Natural killer cell (primary cell): ENCODE results near the gene SH2D5. TPM values are rescaled to one million over a fixed set of nuclear protein-coding genes. Genes with fewer than 3 reads are reported as not detected.

Source experiments
- ATAC-seq, 3 donors: fragments of 150-1000 bp in 2 of 3; fragments of 200-7000 bp in 1 of 3; cut with Tn5 transposase; 1 replicate in 1 of 3; 2 replicates in 2 of 3; pipeline ENCODE4 v1.10.0; 2021; ENCODE audit warnings: mild to moderate bottlenecking in 2 of 3, moderate library complexity in 2 of 3
- DNase-seq, 2 donors: peaks; one replicate each; pipeline versions ENCODE4 v3.0.0 to v3.0.0-alpha.2; 2013 to 2021; ENCODE audit warnings: mixed read lengths in 1 of 2
- H3K27ac ChIP-seq: one replicate; pipeline ENCODE4 v1.5.1; 2013; ENCODE audit warnings: mild to moderate bottlenecking, low read length
- H3K27me3 ChIP-seq: one replicate; pipeline ENCODE4 v1.6.1; 2013; ENCODE audit warnings: low read length; ENCODE audit not compliant: control insufficient read depth, insufficient read depth
- H3K36me3 ChIP-seq: one replicate; pipeline ENCODE4 v1.6.1; 2013; ENCODE audit warnings: low read length; ENCODE audit not compliant: control insufficient read depth, insufficient read depth
- H3K4me1 ChIP-seq: one replicate; pipeline ENCODE4 v1.6.1; 2013; ENCODE audit warnings: low read length; ENCODE audit not compliant: control insufficient read depth, insufficient read depth
- H3K4me3 ChIP-seq: one replicate; pipeline ENCODE4 v1.5.1; 2013; ENCODE audit warnings: low read length
- H3K9me3 ChIP-seq: one replicate; pipeline ENCODE4 v1.6.1; 2013; ENCODE audit warnings: low read length; ENCODE audit not compliant: control insufficient read depth, insufficient read depth
- H3K27ac Mint-ChIP-seq, 2 donors: one replicate each; pipeline ENCODE4 v1.8.0; 2022; ENCODE audit warnings: mild to moderate bottlenecking in 2 of 2, mixed read lengths in 2 of 2, moderate library complexity in 1 of 2
- H3K27me3 Mint-ChIP-seq, 2 donors: one replicate each; pipeline ENCODE4 v1.8.0; 2022; ENCODE audit warnings: low read depth in 2 of 2, mixed read lengths in 2 of 2
- H3K36me3 Mint-ChIP-seq: one replicate; pipeline ENCODE4 v1.8.0; 2022; ENCODE audit warnings: mixed read lengths
- H3K4me1 Mint-ChIP-seq, 2 donors: one replicate each; pipeline ENCODE4 v1.8.0; 2022; ENCODE audit warnings: mixed read lengths in 2 of 2
- H3K4me3 Mint-ChIP-seq: one replicate; pipeline ENCODE4 v1.8.0; 2022; ENCODE audit warnings: mild to moderate bottlenecking, moderate library complexity, mixed read lengths
- H3K9me3 Mint-ChIP-seq, 2 donors: one replicate each; pipeline ENCODE4 v1.8.0; 2022; ENCODE audit warnings: mixed read lengths in 2 of 2
- CTCF ChIP-seq: fragments of 200-600 bp; IDR thresholded peaks from one replicate; pipeline ENCODE4 v1.8.0; 2022; ENCODE audit warnings: antibody characterized with exemption
- WGBS: methylation state at CpG from one replicate; pipeline ENCODE4 v1.1.7; 2013; ENCODE audit warnings: missing lambda C conversion rate; ENCODE audit not compliant: insufficient coverage; 5-methylcytosine and 5-hydroxymethylcytosine counted together
- intact Hi-C: fragments of 100-400 bp; cut with micrococcal nuclease; formaldehyde crosslinking; loops from one replicate; pipeline ENCODE4 v1.14.2; 2022
- total RNA-seq, 4 donors: library from RNA; stranded (reverse); fragments of 120-200 nt in 1 of 4; gene quantifications; one replicate each; pipeline versions ENCODE4 v1.2.3 to v1.2.4, GENCODE V29; 2013 to 2022

The SH2D5 gene
- total RNA-seq, 3 donors from 2014 or later (not counting 1 experiment from before 2014, with no cell fraction given), result not detected

GRCh38 chr1:20770314-20771087 lies 38.0 kb upstream of the SH2D5 start:
- intact Hi-C loops, result no loop called here
- ATAC-seq (no peak), DNase-seq (no peak)
- Histone ChIP-seq H3K4me1 (no peaks in the 10 kb centered on the region), H3K27me3 (no peaks in the 10 kb centered on the region), H3K27ac (no peak overlapping the region), H3K9me3 (no peaks in the 10 kb centered on the region), H3K4me3 (no peak overlapping the region), H3K36me3 (peaks cover 90% of the 10 kb centered on the region)
- Mint-ChIP-seq H3K9me3 (no peaks in the 10 kb centered on the region), H3K27me3 (no peaks in the 10 kb centered on the region), H3K27ac (no peak overlapping the region), H3K4me1 (no peaks in the 10 kb centered on the region), H3K36me3 (peaks cover 7% of the 10 kb centered on the region), H3K4me3 (no peak overlapping the region)
- no peak for TF ChIP-seq CTCF
- 93% methylated on average over 4 of the region's 6 CpGs for WGBS

GRCh38 chr1:20767271-20767670 lies 34.8 kb upstream of the SH2D5 start:
- Mint-ChIP-seq H3K4me3 (no peak overlapping the region), H3K27me3 (no peaks in the 10 kb centered on the region), H3K4me1 (no peaks in the 10 kb centered on the region), H3K36me3 (peaks cover 14% of the 10 kb centered on the region), H3K9me3 (no peaks in the 10 kb centered on the region), H3K27ac (no peak overlapping the region)
- H3K36me3 ChIP-seq, result peaks cover 85% of the 10 kb centered on the region
- DNase-seq (no peak), ATAC-seq (no peak)
- H3K4me1 ChIP-seq, result no peaks in the 10 kb centered on the region
- intact Hi-C loops, result no loop called here
- H3K27me3 ChIP-seq, result no peaks in the 10 kb centered on the region
- TF ChIP-seq CTCF, result no peak
- H3K4me3 ChIP-seq, result no peak overlapping the region
- no peak overlapping the region for H3K27ac ChIP-seq
- H3K9me3 ChIP-seq, result no peaks in the 10 kb centered on the region

GRCh38 chr1:20763417-20763816 lies 30.9 kb upstream of the SH2D5 start:
- ATAC-seq, result no peak
- no peaks in the 10 kb centered on the region for H3K27me3 Mint-ChIP-seq
- H3K4me3 ChIP-seq, result no peak overlapping the region
- H3K9me3 Mint-ChIP-seq, result no peaks in the 10 kb centered on the region
- no peaks in the 10 kb centered on the region for H3K27me3 ChIP-seq
- no peak overlapping the region for H3K27ac ChIP-seq
- H3K4me1 ChIP-seq, result no peaks in the 10 kb centered on the region
- intact Hi-C loops, result no loop called here
- H3K4me3 Mint-ChIP-seq, result no peak overlapping the region
- TF ChIP-seq CTCF, result no peak
- H3K27ac Mint-ChIP-seq, result no peak overlapping the region
- DNase-seq, result no peak
- H3K9me3 ChIP-seq, result no peaks in the 10 kb centered on the region
- H3K36me3 Mint-ChIP-seq, result peaks cover 22% of the 10 kb centered on the region
- WGBS, result no CpG with 5 or more reads among the region's 3 CpGs
- peaks cover 0 to 4% of the 10 kb centered on the region in 2 donors for H3K4me1 Mint-ChIP-seq
- H3K36me3 ChIP-seq, result peaks cover 79% of the 10 kb centered on the region

GRCh38 chr1:20760322-20760721 lies 27.8 kb upstream of the SH2D5 start:
- Histone ChIP-seq H3K27me3 (no peaks in the 10 kb centered on the region), H3K36me3 (peaks cover 80% of the 10 kb centered on the region), H3K27ac (no peak overlapping the region), H3K9me3 (no peaks in the 10 kb centered on the region), H3K4me1 (no peaks in the 10 kb centered on the region), H3K4me3 (no peak overlapping the region)
- H3K4me3 Mint-ChIP-seq, result no peak overlapping the region
- H3K36me3 Mint-ChIP-seq, result peaks cover 38% of the 10 kb centered on the region
- H3K4me1 Mint-ChIP-seq, result peaks cover 0 to 4% of the 10 kb centered on the region in 2 donors
- H3K27ac Mint-ChIP-seq, result no peak overlapping the region
- no peak for ATAC-seq
- TF ChIP-seq CTCF, result no peak
- H3K9me3 Mint-ChIP-seq, result no peaks in the 10 kb centered on the region
- intact Hi-C loops, result no loop called here
- H3K27me3 Mint-ChIP-seq, result no peaks in the 10 kb centered on the region
- no peak for DNase-seq
- WGBS, result 94% methylated on average over 6 of the region's 6 CpGs
